SK-N-SH treated with all-trans-retinoic acid at 6 μM for 48 hours (cell line): ENCODE measurements around the gene RBM33.

Experiments used
- ARNTL ChIP-seq: fragments of 450-650 bp; formaldehyde crosslinking; IDR thresholded peaks from 2 replicates; pipeline ENCODE4 v1.5.0; 2020; ENCODE audit warnings: low read depth, mild to moderate bottlenecking, moderate library complexity, borderline replicate concordance
- BACH2 ChIP-seq: fragments of 250-450 bp; sonication (Bioruptor Pico); IDR thresholded peaks from 2 replicates; pipeline ENCODE4 v1.9.0; 2021; ENCODE audit warnings: mild to moderate bottlenecking, borderline replicate concordance
- PPARA ChIP-seq: fragments of 250-450 bp; sonication (Bioruptor Pico); IDR thresholded peaks from 2 replicates; pipeline ENCODE4 v1.5.0; 2020; ENCODE audit warnings: mild to moderate bottlenecking, borderline replicate concordance
- TCF4 ChIP-seq: fragments of 250-450 bp; sonication (Bioruptor Pico); IDR thresholded peaks from 2 replicates; pipeline ENCODE4 v1.8.0; 2021; ENCODE audit warnings: mild to moderate bottlenecking, moderate library complexity, borderline replicate concordance
- TOX ChIP-seq: fragments of 250-450 bp; sonication (Bioruptor Pico); IDR thresholded peaks from 2 replicates; pipeline ENCODE4 v1.8.0; 2021; ENCODE audit warnings: mild to moderate bottlenecking, moderate library complexity, borderline replicate concordance
- ZC3H10 ChIP-seq: fragments of 250-450 bp; sonication (Bioruptor Pico); IDR thresholded peaks from 2 replicates; pipeline ENCODE4 v1.5.1; 2021; ENCODE audit warnings: mild to moderate bottlenecking, moderate library complexity
- ZFP30 ChIP-seq: fragments of 450-650 bp; formaldehyde crosslinking; IDR thresholded peaks from 2 replicates; pipeline ENCODE4 v1.5.0; 2022; ENCODE audit warnings: mild to moderate bottlenecking, moderate library complexity
- ZNF565 ChIP-seq: fragments of 450-650 bp; formaldehyde crosslinking; conservative IDR thresholded peaks from 2 replicates; pipeline ENCODE4 v1.5.0; 2020; ENCODE audit warnings: low read depth, mild to moderate bottlenecking, moderate library complexity
- ZNF70 ChIP-seq: fragments of 450-650 bp; formaldehyde crosslinking; IDR thresholded peaks from 2 replicates; pipeline ENCODE4 v1.5.0; 2020; ENCODE audit warnings: mild to moderate bottlenecking, moderate library complexity
- TF ChIP-seq, protein P1 (sequence below): fragments of 250-450 bp; sonication (Bioruptor Pico); IDR thresholded peaks from 2 replicates; pipeline ENCODE4 v1.8.0; 2021; ENCODE audit warnings: low read depth, mild to moderate bottlenecking, moderate library complexity, borderline replicate concordance
- TF ChIP-seq, protein P2 (sequence below): fragments of 250-450 bp; sonication (Bioruptor Pico); IDR thresholded peaks from 2 replicates; pipeline ENCODE4 v1.8.0; 2020; ENCODE audit warnings: mild to moderate bottlenecking, moderate library complexity, borderline replicate concordance
- TF ChIP-seq, protein P3 (sequence below): fragments of 250-450 bp; sonication (Bioruptor Pico); IDR thresholded peaks from 2 replicates; pipeline ENCODE4 v1.5.1; 2021; ENCODE audit warnings: mild to moderate bottlenecking, moderate library complexity

GRCh38 chr7:155729847-155730246 lies 85.4 kb downstream of the RBM33 start:
- no peak for TF ChIP-seq ZC3H10
- no peak for TF ChIP-seq ZNF565 (CRISPR knock-in tag)
- no peak for TF ChIP-seq ZFP30
- no peak for TF ChIP-seq PPARA (CRISPR knock-in tag)
- TF ChIP-seq, protein P1, sequence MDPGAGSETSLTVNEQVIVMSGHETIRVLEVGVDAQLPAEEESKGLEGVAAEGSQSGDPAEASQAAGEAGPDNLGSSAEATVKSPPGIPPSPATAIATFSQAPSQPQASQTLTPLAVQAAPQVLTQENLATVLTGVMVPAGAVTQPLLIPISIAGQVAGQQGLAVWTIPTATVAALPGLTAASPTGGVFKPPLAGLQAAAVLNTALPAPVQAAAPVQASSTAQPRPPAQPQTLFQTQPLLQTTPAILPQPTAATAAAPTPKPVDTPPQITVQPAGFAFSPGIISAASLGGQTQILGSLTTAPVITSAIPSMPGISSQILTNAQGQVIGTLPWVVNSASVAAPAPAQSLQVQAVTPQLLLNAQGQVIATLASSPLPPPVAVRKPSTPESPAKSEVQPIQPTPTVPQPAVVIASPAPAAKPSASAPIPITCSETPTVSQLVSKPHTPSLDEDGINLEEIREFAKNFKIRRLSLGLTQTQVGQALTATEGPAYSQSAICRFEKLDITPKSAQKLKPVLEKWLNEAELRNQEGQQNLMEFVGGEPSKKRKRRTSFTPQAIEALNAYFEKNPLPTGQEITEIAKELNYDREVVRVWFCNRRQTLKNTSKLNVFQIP = no peak
- TF ChIP-seq, protein P2, sequence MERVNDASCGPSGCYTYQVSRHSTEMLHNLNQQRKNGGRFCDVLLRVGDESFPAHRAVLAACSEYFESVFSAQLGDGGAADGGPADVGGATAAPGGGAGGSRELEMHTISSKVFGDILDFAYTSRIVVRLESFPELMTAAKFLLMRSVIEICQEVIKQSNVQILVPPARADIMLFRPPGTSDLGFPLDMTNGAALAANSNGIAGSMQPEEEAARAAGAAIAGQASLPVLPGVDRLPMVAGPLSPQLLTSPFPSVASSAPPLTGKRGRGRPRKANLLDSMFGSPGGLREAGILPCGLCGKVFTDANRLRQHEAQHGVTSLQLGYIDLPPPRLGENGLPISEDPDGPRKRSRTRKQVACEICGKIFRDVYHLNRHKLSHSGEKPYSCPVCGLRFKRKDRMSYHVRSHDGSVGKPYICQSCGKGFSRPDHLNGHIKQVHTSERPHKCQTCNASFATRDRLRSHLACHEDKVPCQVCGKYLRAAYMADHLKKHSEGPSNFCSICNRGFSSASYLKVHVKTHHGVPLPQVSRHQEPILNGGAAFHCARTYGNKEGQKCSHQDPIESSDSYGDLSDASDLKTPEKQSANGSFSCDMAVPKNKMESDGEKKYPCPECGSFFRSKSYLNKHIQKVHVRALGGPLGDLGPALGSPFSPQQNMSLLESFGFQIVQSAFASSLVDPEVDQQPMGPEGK (CRISPR knock-in tag) = no peak
- TF ChIP-seq BACH2 = no peak
- TF ChIP-seq ARNTL (CRISPR knock-in tag) = no peak
- no peak for TF ChIP-seq TOX (CRISPR knock-in tag)
- TF ChIP-seq ZNF70 (CRISPR knock-in tag) = no peak
- TF ChIP-seq TCF4 (CRISPR knock-in tag) = no peak
- TF ChIP-seq, protein P3, sequence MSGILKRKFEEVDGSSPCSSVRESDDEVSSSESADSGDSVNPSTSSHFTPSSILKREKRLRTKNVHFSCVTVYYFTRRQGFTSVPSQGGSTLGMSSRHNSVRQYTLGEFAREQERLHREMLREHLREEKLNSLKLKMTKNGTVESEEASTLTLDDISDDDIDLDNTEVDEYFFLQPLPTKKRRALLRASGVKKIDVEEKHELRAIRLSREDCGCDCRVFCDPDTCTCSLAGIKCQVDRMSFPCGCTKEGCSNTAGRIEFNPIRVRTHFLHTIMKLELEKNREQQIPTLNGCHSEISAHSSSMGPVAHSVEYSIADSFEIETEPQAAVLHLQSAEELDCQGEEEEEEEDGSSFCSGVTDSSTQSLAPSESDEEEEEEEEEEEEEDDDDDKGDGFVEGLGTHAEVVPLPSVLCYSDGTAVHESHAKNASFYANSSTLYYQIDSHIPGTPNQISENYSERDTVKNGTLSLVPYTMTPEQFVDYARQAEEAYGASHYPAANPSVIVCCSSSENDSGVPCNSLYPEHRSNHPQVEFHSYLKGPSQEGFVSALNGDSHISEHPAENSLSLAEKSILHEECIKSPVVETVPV = no peak
